Activated naive CD8-positive, alpha-beta T cell treated with anti-CD3 and anti-CD28 coated beads, Interleukin-2, amount 50 U/mL, for 16 hours (primary cell): ENCODE data around the gene HECA.
A peak's percentile ranks its signal among the peaks of the same experiment; 100 is the strongest.

Source experiments
- DNase-seq: peaks from one replicate; pipeline ENCODE4 v3.0.0-alpha.2; 2020; ENCODE audit warnings: low read depth, low spot score

HECA gene

DNA sequence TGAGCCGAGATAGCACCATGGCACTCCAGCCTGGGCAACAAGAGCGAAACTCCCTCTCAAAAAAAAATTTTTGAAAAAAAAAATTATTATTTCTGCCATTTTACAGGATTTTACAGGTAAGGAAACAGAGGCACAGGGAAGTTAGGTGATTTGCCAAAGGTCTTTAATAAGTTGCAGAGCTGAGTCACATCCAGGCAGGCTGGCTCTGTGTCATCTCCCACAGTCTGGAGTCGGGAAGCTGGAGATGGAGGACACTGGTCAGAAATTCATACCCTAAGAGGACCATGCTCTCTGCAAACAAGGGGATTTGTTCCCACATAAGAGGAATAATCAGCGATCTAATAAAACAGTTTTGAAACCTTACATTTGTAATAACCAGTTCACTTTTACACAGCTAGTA is 24.1 kb downstream of the HECA start:
- DNase-seq, result no peak

DNA sequence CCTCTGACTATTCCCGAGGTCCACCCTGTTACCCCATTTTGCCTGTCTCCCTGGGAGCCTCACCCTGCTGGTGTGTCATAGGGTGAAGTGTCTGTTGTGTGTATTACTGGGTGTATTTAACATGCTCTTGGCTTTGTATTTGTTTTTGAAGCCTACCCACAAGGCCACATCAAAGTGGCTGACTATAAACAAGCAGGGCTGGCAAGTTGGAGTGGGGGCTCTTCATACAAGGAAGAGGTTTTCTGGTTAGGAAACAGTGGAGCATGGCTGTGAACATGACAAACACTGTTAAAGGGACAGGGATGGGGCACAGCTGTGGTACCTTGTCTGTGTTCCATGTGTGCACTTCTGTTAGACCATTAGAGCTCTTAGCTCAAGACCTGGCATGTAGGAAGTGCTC is 26.3 kb downstream of the HECA start:
- DNase-seq, result no peak

DNA sequence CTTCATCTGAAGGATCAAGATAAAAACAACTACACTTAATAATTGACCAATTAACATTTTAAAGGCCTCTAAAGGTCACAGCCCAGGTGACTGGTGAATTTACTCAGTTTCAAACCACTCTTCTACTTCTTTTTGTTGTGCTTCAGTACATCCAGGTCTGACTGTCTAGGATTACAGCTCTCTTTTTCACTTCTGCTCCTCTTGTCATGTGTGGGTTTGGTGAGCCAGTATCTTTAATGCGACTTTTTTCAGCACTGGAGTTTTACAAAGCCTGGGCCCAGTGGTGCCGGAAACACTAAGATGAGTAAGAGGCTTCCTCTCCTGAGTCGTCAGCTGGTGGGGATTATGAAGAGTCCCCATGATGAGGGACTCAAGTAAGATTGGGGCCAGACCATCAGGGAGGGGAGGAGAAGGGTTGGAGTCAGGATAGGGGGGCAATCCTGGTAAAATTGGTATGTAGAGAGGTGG is 27.0 kb downstream of the HECA start:
- DNase-seq, result peak; percentile 25

DNA sequence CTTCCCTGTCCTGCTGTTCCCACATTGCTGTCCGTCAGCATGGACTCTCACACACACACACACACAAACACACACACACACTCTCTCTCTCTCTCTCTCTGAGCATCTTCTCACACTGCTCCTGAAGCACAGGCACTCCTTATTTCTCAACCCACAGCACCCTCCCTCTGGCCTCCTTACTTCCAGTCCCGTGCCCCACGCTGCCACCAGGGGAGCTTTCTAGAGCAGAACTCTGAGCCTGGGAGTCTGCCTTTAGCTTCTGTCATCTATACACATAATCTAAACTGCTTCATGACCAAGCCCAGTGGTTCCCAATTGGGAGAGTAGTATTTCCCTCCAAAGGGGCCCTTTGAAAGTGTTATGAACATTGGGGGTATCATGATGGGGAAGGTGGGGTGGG is 29.1 kb downstream of the HECA start:
- DNase-seq, result no peak

DNA sequence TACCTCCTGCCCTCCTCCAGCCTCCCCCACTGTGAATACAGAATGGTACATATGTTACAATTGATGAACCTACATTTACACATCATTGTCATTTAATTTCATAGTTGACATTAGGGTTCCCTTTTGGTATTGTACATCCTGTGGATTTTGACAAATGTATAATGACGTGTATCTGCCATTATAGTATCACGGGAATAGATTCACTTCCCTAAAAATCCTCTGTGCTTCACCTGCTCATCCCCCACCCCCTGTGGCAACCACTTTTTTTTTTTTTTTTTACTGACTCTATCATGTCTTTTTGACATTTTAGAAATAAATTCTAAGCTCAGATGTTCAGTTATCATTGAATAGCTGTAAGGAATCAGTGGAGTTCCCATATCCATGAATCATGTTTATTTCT is 30.4 kb downstream of the HECA start:
- DNase-seq, result no peak

DNA sequence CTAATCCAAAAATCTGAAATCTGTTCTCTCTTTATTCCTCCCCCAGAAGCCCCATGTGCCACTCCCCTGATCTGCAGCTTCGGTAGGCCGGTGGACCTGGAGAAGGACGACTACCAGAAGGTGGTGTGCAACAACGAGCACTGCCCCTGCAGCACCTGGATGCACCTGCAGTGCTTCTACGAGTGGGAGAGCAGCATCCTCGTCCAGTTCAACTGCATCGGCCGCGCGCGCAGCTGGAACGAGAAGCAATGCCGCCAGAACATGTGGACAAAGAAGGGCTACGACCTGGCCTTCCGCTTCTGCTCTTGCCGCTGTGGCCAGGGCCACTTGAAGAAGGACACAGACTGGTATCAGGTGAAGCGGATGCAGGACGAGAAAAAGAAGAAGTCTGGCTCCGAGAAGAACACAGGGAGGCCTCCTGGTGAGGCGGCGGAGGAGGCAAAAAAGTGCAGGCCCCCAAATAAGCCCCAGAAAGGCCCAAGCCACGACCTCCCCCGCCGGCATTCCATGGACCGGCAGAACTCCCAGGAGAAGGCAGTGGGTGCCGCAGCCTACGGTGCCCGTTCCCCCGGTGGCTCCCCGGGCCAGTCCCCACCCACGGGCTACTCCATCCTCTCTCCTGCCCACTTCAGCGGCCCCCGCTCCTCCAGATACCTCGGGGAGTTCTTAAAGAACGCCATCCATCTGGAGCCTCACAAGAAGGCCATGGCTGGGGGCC is 31.5 kb downstream of the HECA start:
- DNase-seq, result no peak

DNA sequence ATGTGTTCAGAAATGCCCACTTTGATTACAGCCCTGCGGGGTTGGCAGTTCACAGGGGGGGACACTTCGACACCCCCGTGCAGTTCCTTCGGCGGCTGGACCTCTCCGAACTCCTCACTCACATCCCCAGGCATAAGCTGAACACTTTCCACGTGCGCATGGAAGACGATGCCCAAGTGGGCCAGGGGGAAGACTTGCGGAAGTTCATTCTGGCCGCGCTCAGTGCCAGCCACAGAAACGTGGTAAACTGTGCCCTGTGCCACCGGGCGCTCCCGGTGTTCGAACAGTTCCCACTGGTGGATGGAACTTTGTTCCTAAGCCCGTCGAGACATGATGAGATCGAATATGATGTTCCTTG is 32.1 kb downstream of the HECA start:
- DNase-seq, result no peak

DNA sequence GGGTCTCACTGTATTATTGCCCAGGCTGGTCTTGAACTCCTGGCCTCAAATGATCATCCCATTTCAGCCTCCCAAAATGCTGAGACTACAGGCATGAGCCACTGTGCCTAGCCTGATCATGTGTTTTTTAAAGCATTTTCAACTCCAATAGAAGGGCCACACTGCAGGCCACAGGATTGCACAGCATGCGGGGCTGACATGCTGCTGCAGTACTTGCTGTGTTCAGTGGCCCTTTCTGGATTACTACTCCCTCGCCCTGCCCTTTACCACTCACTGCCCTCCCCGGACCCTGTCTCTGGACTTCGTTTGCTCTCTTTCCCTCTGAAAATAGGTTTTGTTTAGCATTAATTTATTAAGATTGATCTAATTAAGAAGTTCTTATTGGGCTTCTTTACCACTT is 37.3 kb downstream of the HECA start:
- no peak for DNase-seq

DNA sequence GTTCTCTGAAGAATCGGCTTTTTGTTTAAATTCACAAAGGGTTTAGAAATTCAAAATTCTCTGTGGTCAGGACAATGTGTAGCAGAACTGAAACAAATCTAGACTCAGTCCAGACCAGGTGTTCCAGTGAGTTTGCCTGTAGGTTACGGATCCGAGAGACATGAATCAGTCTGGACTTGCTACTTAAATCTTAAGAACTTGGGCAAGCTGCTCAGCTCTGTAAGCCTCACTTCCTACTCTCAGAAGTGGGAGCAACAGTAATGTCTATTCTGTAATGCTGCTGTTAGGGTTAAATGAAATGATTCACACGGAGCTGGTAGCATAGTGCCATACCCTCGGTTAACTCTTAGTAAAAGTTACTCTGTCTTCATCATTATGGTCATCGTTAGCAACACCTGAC is 37.7 kb downstream of the HECA start:
- no peak for DNase-seq

DNA sequence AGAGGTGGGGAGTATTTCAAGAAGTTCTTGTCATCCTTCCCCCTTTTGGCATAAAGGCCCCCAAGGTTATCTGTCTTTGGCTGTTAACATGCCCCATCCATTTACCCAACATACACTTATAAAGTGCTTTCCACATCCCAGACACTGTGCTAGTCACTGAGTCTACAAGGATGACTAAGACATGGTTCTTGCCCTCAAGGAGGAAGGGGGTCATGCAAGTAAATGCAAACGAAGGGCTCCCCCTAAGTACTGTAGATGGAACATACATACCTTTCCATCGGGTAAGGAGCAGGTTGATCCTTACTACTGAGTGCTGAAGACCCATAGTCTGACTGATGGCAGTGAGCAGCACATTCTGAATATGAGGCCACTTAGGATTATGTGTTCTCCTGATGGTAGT is 38.3 kb downstream of the HECA start:
- no peak for DNase-seq

DNA sequence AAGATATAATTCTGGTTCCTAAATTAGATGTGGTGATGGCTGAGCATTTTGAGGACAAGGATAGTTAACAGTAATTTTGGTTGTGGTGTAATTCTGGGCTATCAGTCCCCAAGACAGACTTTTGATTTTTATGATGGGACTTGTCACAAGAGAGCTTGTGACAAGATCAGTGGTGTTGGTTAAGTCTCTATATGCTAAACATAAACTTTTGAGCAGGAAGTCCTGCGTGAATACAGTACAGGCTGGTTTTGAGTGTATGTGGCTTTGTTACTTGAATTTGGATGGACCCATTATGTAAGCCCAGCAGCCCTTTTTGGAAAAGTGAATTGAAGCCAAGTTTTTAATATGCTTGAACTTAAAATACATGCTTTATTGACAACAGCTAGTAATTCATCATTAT is 38.9 kb downstream of the HECA start:
- DNase-seq, result no peak

DNA sequence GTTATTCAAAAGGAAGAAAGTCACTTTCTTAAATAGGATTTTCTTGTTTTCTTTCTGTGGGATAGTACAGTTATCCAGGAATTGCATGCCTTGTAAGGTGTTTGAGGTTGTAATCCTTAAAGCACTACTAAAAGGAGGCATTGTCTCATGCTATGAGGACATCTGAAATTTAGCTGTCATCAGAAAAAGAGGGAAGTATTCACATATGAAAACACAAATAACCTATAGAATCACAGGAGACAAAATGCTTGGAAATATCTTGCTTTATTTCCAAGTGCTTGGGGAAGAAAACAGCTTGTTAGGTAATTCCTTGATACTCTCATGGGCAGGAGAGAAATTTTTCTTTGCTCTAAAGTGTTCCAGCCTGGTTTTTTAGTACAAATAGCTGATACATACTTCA is 40.1 kb downstream of the HECA start:
- DNase-seq, result no peak

DNA sequence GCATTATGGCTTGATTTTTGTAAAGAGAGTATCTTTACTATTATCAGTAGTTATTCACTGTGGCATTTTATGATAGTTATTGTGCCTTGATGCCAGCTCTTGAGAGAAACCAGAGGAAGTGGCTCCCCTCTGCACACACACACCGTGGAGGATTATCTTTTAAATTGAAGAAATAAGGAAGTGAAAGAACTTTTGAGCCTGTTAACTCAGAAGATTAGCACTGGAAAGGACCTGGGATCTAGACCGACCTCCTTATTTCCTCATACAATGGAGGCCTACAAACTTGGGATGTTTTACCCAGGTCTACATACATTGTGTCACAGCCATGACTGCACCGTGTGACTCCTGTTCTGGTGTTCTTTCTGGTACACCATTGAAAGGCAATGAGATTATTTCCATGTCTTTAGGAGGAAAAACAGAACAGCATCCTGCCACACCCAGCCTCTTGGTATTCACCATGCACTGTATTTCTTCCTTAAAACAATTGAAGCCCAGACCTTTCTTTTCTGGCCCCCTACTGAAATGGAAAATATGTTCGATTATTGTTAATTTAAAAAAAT is 40.6 kb downstream of the HECA start:
- DNase-seq, result no peak

DNA sequence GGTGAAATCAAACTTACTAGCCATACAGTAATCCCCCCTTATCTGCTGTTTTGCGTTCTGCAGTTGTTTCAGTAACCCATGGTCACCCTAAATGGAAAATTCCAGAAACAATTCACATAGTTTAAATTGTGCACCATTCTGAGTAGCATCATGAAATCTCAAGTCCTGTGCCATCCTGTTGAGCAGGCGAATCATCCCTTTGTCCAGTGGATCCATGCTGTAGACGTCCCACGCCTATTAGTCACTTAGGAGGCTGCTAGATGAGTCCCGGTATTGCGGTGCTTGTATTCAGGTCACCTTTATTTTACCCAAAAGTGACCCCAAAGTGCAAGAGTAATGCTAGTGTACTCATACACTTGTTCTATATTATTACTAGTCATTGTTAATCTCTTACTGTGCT is 46.4 kb downstream of the HECA start:
- DNase-seq, result no peak

DNA sequence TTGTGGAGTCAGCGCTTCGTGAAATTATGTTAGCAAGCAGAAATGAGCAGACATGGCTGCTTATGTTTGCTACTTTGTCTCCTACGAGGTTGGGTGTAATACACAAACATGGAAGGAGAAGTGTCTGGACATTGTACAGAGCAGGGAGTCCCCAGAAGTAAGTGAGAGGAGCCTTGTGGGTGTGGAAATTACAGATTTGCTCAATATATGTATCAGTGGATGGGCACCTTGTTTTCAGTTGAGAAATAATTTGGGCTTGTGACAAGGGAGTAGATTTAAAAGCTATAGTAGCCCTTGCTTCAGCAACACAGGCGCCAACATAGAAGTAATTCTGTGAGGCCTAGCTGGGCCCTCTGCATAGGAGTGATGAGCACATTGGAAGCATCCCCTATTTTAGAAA is 49.2 kb downstream of the HECA start:
- no peak for DNase-seq

DNA sequence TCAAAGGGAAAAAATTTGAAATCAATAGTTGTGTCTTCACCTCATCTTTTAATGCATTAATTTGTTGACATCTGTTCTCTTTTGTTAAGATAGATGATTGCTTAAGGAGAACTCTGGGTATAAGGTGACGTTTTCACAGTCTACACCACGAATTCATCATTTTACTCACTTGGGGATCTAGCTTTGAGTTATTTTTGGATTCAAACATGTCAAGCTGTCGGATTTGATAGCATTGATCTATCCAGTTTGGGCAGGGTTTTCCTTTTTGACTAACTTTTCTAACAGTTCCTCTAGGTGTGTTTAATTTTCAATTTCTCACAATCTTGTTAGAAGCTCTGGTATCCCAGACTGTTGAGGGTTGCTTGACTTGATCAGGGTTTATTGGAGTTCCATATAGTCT is 49.6 kb downstream of the HECA start:
- no peak for DNase-seq

DNA sequence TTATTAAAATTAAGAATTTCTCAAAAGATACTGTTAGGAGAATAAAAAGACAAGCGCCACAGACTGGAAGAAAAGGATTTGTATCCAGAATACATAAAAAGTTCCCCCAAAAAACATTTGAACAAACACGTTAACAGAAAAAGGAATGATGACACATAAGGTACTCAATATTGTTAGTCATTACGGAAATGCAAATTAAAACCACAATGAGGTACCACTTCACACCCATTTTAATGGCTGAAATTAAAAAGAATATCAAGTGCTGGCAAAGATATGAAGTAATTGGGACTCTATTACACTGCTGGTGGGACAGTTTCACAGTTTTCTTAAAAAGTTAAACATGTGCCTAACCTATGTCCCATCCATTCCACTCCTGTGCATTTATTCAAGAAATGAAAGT is 51.4 kb downstream of the HECA start:
- DNase-seq, result no peak

DNA sequence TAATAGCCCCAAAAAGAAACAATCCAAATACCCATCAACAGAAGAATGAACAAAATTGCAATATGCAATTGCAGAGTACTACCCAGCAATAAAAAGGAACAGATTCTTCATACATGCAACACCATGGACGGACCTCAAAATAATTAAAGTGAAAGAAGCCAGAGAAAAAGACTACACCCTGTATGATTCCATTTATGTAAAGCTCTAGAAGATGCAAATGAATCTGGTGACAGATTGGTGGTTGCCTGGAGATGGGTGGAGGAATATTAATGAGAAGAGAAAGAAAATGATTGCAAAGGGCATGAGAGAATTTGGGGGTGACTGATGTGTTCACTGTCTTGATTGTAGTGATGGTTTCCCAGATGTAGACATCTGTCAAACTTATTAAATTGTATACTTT is 51.8 kb downstream of the HECA start:
- no peak for DNase-seq

DNA sequence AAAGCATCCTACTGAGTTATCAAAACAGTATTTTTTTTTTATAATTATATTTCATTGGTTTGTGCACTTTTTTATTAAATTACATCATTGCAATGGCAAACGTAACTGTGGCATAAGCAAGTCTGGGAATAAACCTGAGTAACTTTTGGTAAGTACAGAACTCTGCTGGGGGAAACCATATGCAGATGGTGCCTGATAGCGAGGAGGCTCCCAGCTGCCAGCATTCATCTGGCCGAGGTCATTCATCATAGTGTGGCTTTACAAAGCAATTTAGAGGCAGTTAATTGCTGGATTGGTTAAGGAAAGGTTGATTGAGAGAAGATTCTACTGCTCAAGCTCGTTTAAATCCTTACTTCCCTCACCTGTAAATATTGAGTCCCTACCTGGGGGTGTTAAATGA is 52.6 kb downstream of the HECA start:
- DNase-seq, result no peak

DNA sequence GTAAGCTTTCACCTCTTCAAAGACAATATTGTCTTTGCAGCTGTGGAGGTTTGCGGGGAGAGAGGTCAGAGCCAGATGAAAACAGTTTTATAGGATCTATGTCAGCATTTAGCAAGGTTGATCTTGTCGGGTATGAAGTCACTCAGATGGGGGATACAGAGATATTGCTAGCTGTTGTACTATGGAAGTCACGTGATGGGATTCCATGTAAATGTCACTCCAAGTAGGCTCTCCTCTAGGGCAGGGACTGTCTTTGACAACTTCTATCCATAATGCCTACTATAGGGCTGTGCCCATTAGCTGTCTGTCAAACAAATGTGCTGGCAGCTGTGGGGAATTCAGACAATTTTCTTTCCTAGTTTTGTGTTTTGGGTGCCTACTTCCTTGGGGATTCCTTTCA is 54.8 kb downstream of the HECA start:
- DNase-seq, result no peak

DNA sequence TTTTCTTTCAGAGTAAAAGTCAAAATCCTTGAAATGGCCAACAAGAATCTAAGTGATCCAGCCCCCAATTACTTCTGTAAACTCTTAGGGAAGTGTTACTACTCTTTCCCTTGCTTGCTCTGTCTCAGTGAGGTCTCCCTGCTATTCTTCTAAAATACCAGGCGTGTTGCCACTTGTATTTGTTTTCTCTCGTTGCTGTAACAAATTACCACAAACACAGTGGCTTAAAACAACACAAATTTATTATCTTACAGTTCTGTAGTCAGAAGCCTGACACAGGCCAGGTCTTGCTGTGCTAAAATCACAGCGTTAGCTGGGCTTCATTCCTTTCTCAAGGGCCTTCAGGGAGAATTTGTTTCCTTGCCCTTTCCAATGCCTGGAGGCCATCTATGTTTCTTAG is 59.9 kb downstream of the HECA start:
- DNase-seq, result no peak

DNA sequence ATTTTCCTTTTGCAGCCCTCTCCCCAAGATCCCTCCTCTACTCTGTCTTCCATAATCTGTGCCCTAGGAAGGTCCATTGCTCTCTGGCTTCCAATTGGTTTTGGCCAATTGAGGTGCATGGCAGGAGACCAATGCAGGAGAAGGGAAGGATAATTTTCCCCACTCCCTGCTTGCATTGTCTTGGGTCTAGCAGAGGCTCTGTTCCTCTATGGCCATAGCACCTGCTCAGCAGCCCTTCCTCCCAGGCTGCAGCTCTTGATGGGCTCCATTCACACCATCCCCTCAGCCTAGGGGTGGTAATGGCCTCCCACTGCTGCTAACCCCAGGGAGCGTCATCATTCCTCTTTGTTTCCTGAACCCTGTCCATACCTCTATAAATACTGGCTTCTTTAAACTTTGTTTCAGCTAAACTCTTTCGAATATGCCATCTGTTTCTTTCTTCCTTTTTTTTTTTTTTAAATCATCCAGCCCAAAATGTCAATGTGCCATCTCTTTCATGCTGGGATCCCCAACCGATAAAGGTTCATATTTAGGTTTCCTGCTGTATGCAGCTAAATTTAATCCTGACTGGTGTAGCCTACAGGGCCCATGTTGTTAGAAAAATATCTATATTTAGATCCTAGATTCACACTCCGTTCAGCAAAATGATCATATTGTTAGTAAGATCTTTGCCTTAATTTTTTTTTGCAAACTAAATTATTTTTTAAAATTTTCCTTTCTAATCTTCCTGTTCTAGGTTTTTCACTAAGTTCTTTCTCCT is 63.8 kb downstream of the HECA start:
- DNase-seq, result no peak

DNA sequence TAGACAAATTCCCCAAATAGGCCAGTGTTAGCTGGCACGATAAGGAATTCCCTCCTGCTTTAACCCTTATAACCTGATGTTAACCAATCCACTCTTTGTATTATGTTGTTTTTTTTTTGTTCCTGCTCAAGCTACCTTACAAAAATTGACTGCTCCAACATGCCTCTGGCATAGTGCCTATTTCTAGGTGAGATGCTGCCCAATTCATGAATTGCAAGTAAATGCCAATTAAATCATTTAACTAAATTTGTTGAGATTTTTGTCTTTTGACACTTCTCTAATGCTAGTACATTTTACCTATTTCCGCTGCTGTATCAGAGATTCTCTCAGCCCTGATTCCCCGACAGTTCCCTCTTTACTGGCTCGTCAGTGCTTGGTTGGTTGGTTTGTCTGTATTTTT is 66.5 kb downstream of the HECA start:
- no peak for DNase-seq
